Measurements from ENCODE around the gene B4GALT6.

DNA sequence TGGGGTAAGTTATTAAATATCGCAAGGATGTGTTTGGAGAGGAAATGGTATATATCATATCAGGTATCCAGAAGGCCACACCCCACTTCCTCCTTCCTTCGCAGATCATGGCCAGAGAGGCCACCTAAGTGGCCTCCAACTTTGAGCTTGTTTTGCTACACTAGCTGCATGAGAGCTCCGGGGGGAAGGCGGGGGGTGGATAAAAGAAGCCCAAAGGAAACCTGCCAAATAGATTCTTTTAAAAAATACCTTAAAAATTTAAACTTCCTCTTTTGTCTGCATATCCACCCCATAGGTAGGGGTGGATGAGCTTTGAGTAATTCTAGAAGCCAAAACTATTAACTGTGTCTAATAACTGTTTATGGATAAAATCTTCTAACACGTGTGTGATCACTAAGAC, 98.4 kb downstream of the B4GALT6 start:
- TF ChIP-seq, protein P1, sequence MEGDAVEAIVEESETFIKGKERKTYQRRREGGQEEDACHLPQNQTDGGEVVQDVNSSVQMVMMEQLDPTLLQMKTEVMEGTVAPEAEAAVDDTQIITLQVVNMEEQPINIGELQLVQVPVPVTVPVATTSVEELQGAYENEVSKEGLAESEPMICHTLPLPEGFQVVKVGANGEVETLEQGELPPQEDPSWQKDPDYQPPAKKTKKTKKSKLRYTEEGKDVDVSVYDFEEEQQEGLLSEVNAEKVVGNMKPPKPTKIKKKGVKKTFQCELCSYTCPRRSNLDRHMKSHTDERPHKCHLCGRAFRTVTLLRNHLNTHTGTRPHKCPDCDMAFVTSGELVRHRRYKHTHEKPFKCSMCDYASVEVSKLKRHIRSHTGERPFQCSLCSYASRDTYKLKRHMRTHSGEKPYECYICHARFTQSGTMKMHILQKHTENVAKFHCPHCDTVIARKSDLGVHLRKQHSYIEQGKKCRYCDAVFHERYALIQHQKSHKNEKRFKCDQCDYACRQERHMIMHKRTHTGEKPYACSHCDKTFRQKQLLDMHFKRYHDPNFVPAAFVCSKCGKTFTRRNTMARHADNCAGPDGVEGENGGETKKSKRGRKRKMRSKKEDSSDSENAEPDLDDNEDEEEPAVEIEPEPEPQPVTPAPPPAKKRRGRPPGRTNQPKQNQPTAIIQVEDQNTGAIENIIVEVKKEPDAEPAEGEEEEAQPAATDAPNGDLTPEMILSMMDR (IDR thresholded peaks at IDR 0.05; ENCODE audit: insufficient read depth, low read depth, low read length): no peak
- no peak for TF ChIP-seq EZH2 (IDR thresholded peaks at IDR 0.05; ENCODE audit: insufficient read depth, low read length)
